Astrocyte (in vitro differentiated cells and primary cell): ENCODE measurements around the gene CH25H. TPM values are rescaled to one million over a fixed set of nuclear protein-coding genes. Genes with fewer than 3 reads are reported as not detected.
A peak's percentile ranks its signal among the peaks of the same experiment; 100 is the strongest.

Experiments
- DNase-seq: peaks from one replicate; pipeline ENCODE4 v3.0.0-alpha.2; 2010; ENCODE audit warnings: low read depth
- FAIRE-seq: peaks from 2 replicates; lab custom pipeline; 2011; peaks lifted over from hg19 to GRCh38; lab: Jason Lieb, UNC
- H2AFZ ChIP-seq: 2 replicates; pipeline ENCODE4 v1.6.0; 2012; ENCODE audit warnings: low read depth, low read length, inconsistent platforms
- H3K27ac ChIP-seq: 2 replicates; pipeline ENCODE4 v1.5.1; 2011; ENCODE audit warnings: low read depth, low read length, inconsistent platforms
- H3K27me3 ChIP-seq: 2 replicates; pipeline ENCODE4 v1.6.0; 2011; ENCODE audit warnings: low read length, inconsistent platforms; ENCODE audit not compliant: insufficient read depth
- H3K36me3 ChIP-seq: 2 replicates; pipeline ENCODE4 v1.5.1; 2011; ENCODE audit warnings: low read length, inconsistent platforms; ENCODE audit not compliant: insufficient read depth
- H3K4me1 ChIP-seq: 2 replicates; pipeline ENCODE4 v1.5.1; 2011; ENCODE audit warnings: low read length, inconsistent platforms; ENCODE audit not compliant: insufficient read depth
- H3K4me2 ChIP-seq: 2 replicates; pipeline ENCODE4 v1.6.0; 2012; ENCODE audit warnings: low read length, inconsistent platforms
- H3K4me3 ChIP-seq: 2 replicates; pipeline ENCODE4 v1.5.1; 2011; ENCODE audit warnings: low read depth, mild to moderate bottlenecking, low read length, inconsistent platforms; ENCODE audit not compliant: insufficient read depth
- H3K79me2 ChIP-seq: 2 replicates; pipeline ENCODE4 v1.6.0; 2012; ENCODE audit warnings: mild to moderate bottlenecking, low read length, inconsistent platforms; ENCODE audit not compliant: insufficient read depth
- H3K9ac ChIP-seq: 2 replicates; pipeline ENCODE4 v1.6.0; 2012; ENCODE audit warnings: mild to moderate bottlenecking, low read length, inconsistent platforms
- H3K9me3 ChIP-seq: 2 replicates; pipeline ENCODE4 v1.5.1; 2012; ENCODE audit warnings: low read depth, mild to moderate bottlenecking, low read length, inconsistent platforms; ENCODE audit not compliant: insufficient read depth
- H4K20me1 ChIP-seq: 2 replicates; pipeline ENCODE4 v1.6.0; 2012; ENCODE audit warnings: low read length, inconsistent platforms; ENCODE audit not compliant: insufficient read depth
- H3K27ac Mint-ChIP-seq: one replicate; pipeline ENCODE4 v1.8.0; 2021; ENCODE audit warnings: mild to moderate bottlenecking, mixed read lengths; ENCODE audit not compliant: unreplicated experiment
- H3K27me3 Mint-ChIP-seq: one replicate; pipeline ENCODE4 v1.8.0; 2021; ENCODE audit warnings: low read depth, mixed read lengths; ENCODE audit not compliant: unreplicated experiment
- H3K36me3 Mint-ChIP-seq: one replicate; pipeline ENCODE4 v1.8.0; 2021; ENCODE audit warnings: low read depth, mixed read lengths; ENCODE audit not compliant: unreplicated experiment
- H3K4me1 Mint-ChIP-seq: one replicate; pipeline ENCODE4 v1.8.0; 2021; ENCODE audit warnings: low read depth, mixed read lengths; ENCODE audit not compliant: unreplicated experiment
- H3K4me3 Mint-ChIP-seq: one replicate; pipeline ENCODE4 v1.8.0; 2021; ENCODE audit warnings: mild to moderate bottlenecking, moderate library complexity, mixed read lengths; ENCODE audit not compliant: unreplicated experiment
- H3K9me3 Mint-ChIP-seq: one replicate; pipeline ENCODE4 v1.8.0; 2021; ENCODE audit warnings: mild to moderate bottlenecking, mixed read lengths; ENCODE audit not compliant: unreplicated experiment
- CTCF ChIP-seq: IDR thresholded peaks from 2 replicates; pipeline ENCODE4 v1.5.1; 2011; ENCODE audit warnings: low read depth, mild to moderate bottlenecking, inconsistent platforms, low read length, moderate library complexity; ENCODE audit not compliant: insufficient read depth
- EZH2 ChIP-seq: IDR thresholded peaks from 2 replicates; pipeline ENCODE4 v1.6.1; 2012; ENCODE audit warnings: mild to moderate bottlenecking, low read length, inconsistent platforms; ENCODE audit not compliant: insufficient read depth
- total RNA-seq: library from RNA; stranded (reverse); gene quantifications from 2 replicates; pipeline ENCODE4 v1.2.1, GENCODE V29; 2021

Gene CH25H
- total RNA-seq, 1 donor from 2014 or later = 0.34 TPM

- DNase-seq (no peak), FAIRE-seq (no peak)
- H3K9ac ChIP-seq = no peak overlapping the region
- no peaks in the 10 kb centered on the region for H3K4me1 ChIP-seq
- TF ChIP-seq CTCF (no peak), EZH2 (no peak)
- Mint-ChIP-seq H3K27ac (no peak overlapping the region), H3K36me3 (no peaks in the 10 kb centered on the region), H3K4me1 (no peaks in the 10 kb centered on the region), H3K27me3 (no peaks in the 10 kb centered on the region), H3K4me3 (no peak overlapping the region), H3K9me3 (no peaks in the 10 kb centered on the region)
- no peaks in the 10 kb centered on the region for H3K79me2 ChIP-seq
- H2AFZ ChIP-seq = no peak overlapping the region
- no peaks in the 10 kb centered on the region for H3K9me3 ChIP-seq
- H3K4me2 ChIP-seq = no peak overlapping the region
- no peaks in the 10 kb centered on the region for H4K20me1 ChIP-seq
- H3K27me3 ChIP-seq = no peaks in the 10 kb centered on the region
- H3K36me3 ChIP-seq = no peaks in the 10 kb centered on the region
- no peak overlapping the region for H3K4me3 ChIP-seq
- no peak overlapping the region for H3K27ac ChIP-seq
Observed at GRCh38 chr10:89189211-89189734, 17.8 kb downstream of the CH25H start.

GRCh38 chr10:89185658-89186057, 21.5 kb downstream of the CH25H start:
- Mint-ChIP-seq H3K4me1 (no peaks in the 10 kb centered on the region), H3K9me3 (no peaks in the 10 kb centered on the region), H3K4me3 (no peak overlapping the region), H3K27ac (no peak overlapping the region), H3K27me3 (no peaks in the 10 kb centered on the region), H3K36me3 (no peaks in the 10 kb centered on the region)
- FAIRE-seq (no peak), DNase-seq (peak; percentile 42)
- Histone ChIP-seq H3K4me3 (no peak overlapping the region), H3K27me3 (no peaks in the 10 kb centered on the region), H4K20me1 (no peaks in the 10 kb centered on the region), H3K4me2 (no peak overlapping the region), H3K79me2 (no peaks in the 10 kb centered on the region), H3K36me3 (no peaks in the 10 kb centered on the region), H3K9ac (no peak overlapping the region), H3K4me1 (no peaks in the 10 kb centered on the region), H3K9me3 (no peaks in the 10 kb centered on the region), H3K27ac (no peak overlapping the region), H2AFZ (no peak overlapping the region)
- no peak for TF ChIP-seq EZH2
- no peak for TF ChIP-seq CTCF

GRCh38 chr10:89184638-89185037, 22.5 kb downstream of the CH25H start:
- Histone ChIP-seq H3K4me2 (no peak overlapping the region), H3K79me2 (no peaks in the 10 kb centered on the region), H2AFZ (no peak overlapping the region), H3K27me3 (no peaks in the 10 kb centered on the region), H3K27ac (no peak overlapping the region), H3K9ac (no peak overlapping the region), H3K36me3 (no peaks in the 10 kb centered on the region), H3K9me3 (no peaks in the 10 kb centered on the region), H3K4me1 (no peaks in the 10 kb centered on the region), H3K4me3 (no peak overlapping the region), H4K20me1 (no peaks in the 10 kb centered on the region)
- DNase-seq (no peak), FAIRE-seq (no peak)
- Mint-ChIP-seq H3K4me1 (no peaks in the 10 kb centered on the region), H3K27me3 (no peaks in the 10 kb centered on the region), H3K36me3 (no peaks in the 10 kb centered on the region), H3K4me3 (no peak overlapping the region), H3K27ac (no peak overlapping the region), H3K9me3 (no peaks in the 10 kb centered on the region)
- no peak for TF ChIP-seq CTCF
- TF ChIP-seq EZH2 = no peak
